BE2C (cell line): ENCODE data around the gene MAP3K5.
A peak's percentile ranks its signal among the peaks of the same experiment; 100 is the strongest.

Experiments used
- DNase-seq: peaks from one replicate; pipeline ENCODE4 v3.0.0-alpha.2; 2020
- H3K27me3 ChIP-seq: fragments of 250-450 bp; sonication (Bioruptor Pico); 2 replicates; pipeline ENCODE4 v1.5.1; 2020; ENCODE audit warnings: mild to moderate bottlenecking
- H3K36me3 ChIP-seq: fragments of 250-450 bp; sonication (Bioruptor Pico); 2 replicates; pipeline ENCODE4 v1.5.1; 2020; ENCODE audit warnings: mild to moderate bottlenecking
- H3K4me1 ChIP-seq: fragments of 250-450 bp; sonication (Bioruptor Pico); 2 replicates; pipeline ENCODE4 v1.5.1; 2020
- H3K4me3 ChIP-seq: 2 replicates; pipeline ENCODE4 v1.5.1; 2011; ENCODE audit warnings: low read depth, low read length
- H3K9me3 ChIP-seq: fragments of 250-450 bp; sonication (Bioruptor Pico); 2 replicates; pipeline ENCODE4 v1.5.1; 2020
- TF ChIP-seq, protein P1 (sequence below): IDR thresholded peaks from 2 replicates; pipeline ENCODE4 v1.5.1; 2012; ENCODE audit warnings: mild to moderate bottlenecking, low read depth, low read length

The MAP3K5 gene

DNA sequence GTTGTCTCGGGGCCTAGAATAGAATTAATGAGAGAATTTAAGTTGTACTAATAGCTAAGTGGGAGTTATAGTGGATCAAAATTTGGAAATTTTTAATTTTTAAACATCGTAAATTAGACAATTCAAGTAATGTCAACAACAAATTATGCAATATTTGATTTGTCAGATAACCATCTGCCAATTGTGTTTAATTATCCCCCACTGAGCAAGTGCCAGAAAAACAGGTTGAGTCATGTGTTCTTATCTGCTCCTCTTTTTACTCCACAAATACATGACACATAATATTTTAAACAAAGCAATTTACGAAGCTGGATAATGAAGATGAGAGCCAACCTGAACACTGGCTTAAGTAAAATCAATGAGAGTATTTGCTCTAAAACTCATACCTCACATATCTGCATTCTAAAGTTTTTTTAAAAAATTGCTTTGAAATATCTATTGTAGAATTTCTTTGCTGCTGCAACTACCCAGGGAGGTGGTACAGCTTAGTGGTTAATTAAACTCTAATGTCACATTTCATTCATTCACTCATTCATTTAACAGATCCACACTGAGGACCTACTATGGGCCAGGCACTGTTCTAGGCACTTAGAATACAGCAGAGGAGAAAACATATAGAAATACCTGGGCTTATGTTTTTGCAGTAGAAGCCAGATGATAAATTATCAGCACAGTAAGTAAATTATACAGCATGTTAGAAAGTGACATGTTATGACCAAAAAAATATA, 184.9 kb downstream of the MAP3K5 start:
- Histone ChIP-seq H3K36me3 (no peaks in the 10 kb centered on the region), H3K4me3 (no peak overlapping the region), H3K9me3 (no peaks in the 10 kb centered on the region), H3K27me3 (no peaks in the 10 kb centered on the region), H3K4me1 (peaks cover 8% of the 10 kb centered on the region)
- DNase-seq = no peak
- TF ChIP-seq, protein P1, sequence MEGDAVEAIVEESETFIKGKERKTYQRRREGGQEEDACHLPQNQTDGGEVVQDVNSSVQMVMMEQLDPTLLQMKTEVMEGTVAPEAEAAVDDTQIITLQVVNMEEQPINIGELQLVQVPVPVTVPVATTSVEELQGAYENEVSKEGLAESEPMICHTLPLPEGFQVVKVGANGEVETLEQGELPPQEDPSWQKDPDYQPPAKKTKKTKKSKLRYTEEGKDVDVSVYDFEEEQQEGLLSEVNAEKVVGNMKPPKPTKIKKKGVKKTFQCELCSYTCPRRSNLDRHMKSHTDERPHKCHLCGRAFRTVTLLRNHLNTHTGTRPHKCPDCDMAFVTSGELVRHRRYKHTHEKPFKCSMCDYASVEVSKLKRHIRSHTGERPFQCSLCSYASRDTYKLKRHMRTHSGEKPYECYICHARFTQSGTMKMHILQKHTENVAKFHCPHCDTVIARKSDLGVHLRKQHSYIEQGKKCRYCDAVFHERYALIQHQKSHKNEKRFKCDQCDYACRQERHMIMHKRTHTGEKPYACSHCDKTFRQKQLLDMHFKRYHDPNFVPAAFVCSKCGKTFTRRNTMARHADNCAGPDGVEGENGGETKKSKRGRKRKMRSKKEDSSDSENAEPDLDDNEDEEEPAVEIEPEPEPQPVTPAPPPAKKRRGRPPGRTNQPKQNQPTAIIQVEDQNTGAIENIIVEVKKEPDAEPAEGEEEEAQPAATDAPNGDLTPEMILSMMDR = no peak

DNA sequence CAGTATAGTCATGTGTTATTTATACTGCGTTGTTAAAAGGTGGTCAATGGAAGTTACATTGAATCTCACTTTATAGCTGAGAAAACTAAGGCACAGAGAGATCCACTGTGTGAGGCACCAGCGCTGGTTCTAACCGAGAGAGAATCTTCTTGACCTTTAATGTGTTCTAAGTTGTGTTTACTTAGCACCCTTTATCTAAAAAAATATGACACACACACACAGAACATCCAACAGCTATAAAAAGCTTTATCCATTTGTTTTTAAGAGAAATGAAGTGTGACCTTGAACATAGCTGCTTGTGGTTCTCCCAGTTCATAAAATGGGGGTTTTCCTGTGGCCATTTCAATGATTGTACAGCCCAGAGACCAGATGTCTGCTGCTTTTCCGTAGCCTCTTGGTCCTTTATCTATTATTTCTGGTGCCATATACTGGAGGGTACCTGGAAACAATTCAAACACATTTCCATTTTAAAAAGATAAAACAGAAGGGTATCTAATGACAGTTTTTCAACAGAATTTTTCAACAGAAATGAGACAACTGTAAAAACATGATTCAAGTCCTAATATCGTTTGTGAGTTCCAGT, 187.3 kb downstream of the MAP3K5 start:
- Histone ChIP-seq H3K4me1 (peaks cover 18% of the 10 kb centered on the region), H3K36me3 (no peaks in the 10 kb centered on the region), H3K27me3 (no peaks in the 10 kb centered on the region), H3K4me3 (no peak overlapping the region), H3K9me3 (no peaks in the 10 kb centered on the region)
- TF ChIP-seq, protein P1 = no peak
- no peak for DNase-seq

GRCh38 chr6:136604328-136604825, 187.9 kb downstream of the MAP3K5 start:
- TF ChIP-seq, protein P1 = no peak
- no peak for DNase-seq
- no peak overlapping the region for H3K4me3 ChIP-seq
- H3K4me1 ChIP-seq = peaks cover 18% of the 10 kb centered on the region
- no peaks in the 10 kb centered on the region for H3K36me3 ChIP-seq
- H3K27me3 ChIP-seq = no peaks in the 10 kb centered on the region
- H3K9me3 ChIP-seq = no peaks in the 10 kb centered on the region

DNA sequence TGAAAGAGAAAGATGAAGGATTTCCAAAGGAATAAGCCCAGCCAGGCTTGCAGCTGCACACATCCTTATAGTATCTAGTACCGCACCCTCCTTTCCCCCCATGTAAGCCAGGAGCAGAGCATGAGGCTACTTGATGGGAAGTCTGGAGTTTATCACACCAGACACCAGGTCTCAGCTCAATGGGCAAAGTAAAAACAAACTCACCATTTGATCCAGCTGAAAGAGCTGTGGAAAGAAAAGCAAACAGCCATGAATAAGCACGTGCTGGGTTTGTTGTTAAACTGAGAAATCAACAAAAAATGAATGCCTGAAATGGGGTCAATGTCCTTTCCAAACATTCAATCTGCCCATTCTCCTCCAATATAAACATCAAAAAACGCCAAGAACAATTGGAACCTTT, 191.5 kb downstream of the MAP3K5 start:
- TF ChIP-seq, protein P1 = no peak
- Histone ChIP-seq H3K4me1 (peaks cover 18% of the 10 kb centered on the region), H3K9me3 (no peaks in the 10 kb centered on the region), H3K4me3 (no peak overlapping the region), H3K27me3 (no peaks in the 10 kb centered on the region), H3K36me3 (no peaks in the 10 kb centered on the region)
- DNase-seq = peak; percentile 35

GRCh38 chr6:136599329-136600011, 192.8 kb downstream of the MAP3K5 start:
- Histone ChIP-seq H3K4me3 (no peak overlapping the region), H3K4me1 (peaks cover 10% of the 10 kb centered on the region), H3K36me3 (no peaks in the 10 kb centered on the region), H3K27me3 (no peaks in the 10 kb centered on the region), H3K9me3 (no peaks in the 10 kb centered on the region)
- TF ChIP-seq, protein P1 = no peak
- DNase-seq = no peak
